ENCODE measurements around the gene TRIM69. TPM values are rescaled to one million over a fixed set of nuclear protein-coding genes. Genes with fewer than 3 reads are reported as not detected.
"Not testable (repeated sequence)": the region's sequence is repeated elsewhere in the genome, so short reads cannot be mapped to it uniquely, and the experiment has no call there.

TRIM69 gene
- total RNA-seq, 1 experiment from 2014 or later: 16.4 TPM

DNA sequence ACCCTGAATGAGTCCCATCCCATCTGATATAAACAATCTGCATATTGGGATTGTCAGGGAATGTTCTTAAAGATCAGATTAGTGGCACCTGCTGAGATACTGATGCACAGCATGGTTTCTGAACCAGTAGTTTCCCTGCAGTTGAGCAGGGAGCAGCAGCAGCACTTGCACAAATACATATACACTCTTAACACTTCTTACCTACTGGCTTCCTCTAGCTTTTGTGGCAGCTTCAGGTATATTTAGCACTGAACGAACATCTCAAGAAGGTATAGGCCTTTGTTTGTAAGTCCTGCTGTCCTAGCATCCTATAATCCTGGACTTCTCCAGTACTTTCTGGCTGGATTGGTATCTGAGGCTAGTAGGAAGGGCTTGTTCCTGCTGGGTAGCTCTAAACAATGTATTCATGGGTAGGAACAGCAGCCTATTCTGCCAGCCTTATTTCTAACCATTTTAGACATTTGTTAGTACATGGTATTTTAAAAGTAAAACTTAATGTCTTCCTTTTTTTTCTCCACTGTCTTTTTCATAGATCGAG, 20.5 kb upstream of the TRIM69 start:
- DNase-seq (ENCODE audit: low spot score): no peak

DNA sequence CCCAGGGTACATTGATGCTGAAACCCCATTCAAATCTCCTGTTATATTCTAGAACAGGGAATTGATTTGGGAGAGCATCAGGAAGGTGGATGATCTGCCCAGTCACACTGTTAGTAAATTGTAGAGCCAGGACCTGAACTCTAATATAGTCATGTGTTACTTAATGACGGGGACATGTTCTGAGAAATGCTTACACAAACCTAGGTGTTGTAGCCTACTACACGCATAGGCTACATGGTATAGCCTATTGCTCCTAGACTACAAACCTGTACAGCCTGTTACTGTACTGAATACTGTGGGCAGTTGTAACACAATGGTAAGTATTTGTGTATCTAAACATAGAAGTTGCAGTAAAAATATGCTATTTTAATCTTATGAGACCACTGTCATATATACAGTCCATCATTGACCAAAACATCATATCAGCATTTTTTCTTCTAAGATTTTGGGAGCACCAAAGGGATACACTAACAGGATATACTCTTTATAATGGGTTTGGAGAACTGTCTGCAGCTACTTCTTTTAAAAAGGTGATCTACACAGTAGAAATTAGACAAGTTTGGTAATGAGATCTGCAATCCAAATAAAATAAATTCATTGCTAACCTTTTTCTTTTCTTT, 19.2 kb upstream of the TRIM69 start:
- DNase-seq (ENCODE audit: low spot score): no peak

- DNase-seq (ENCODE audit: low spot score): no peak
Measured at GRCh38 chr15:44718180-44718926, 18.0 kb upstream of the TRIM69 start.

DNA sequence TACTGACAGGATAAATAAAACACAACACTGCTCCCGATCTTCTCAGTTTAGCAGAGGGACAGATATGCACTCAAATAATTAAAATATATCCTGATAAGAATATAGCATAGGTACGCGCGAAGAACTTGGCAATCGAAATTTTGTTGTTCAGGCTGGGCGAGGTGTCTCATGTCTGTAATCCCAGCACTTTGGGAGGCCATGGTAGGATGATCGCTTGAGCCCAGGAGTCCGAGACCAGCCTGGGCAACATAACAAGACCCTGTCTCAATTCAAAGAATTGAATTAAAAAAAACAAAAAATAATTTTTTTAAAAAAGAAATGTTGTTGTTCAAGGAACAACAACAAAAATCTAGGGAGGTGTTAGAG, 17.4 kb upstream of the TRIM69 start:
- DNase-seq (ENCODE audit: low spot score): no peak

- no peak for DNase-seq (ENCODE audit: low spot score)
Measured at GRCh38 chr15:44719293-44719999, 16.9 kb upstream of the TRIM69 start.

GRCh38 chr15:44720000-44720435, 16.3 kb upstream of the TRIM69 start:
- not testable (repeated sequence) for DNase-seq (ENCODE audit: low spot score)

GRCh38 chr15:44720460-44721176, 15.7 kb upstream of the TRIM69 start:
- no peak for DNase-seq (ENCODE audit: low spot score)

- no peak for DNase-seq (ENCODE audit: low spot score)
Measured at GRCh38 chr15:44722011-44722410, 14.3 kb upstream of the TRIM69 start.

GRCh38 chr15:44726136-44726535, 10.2 kb upstream of the TRIM69 start:
- no peak for DNase-seq (ENCODE audit: low spot score)

DNA sequence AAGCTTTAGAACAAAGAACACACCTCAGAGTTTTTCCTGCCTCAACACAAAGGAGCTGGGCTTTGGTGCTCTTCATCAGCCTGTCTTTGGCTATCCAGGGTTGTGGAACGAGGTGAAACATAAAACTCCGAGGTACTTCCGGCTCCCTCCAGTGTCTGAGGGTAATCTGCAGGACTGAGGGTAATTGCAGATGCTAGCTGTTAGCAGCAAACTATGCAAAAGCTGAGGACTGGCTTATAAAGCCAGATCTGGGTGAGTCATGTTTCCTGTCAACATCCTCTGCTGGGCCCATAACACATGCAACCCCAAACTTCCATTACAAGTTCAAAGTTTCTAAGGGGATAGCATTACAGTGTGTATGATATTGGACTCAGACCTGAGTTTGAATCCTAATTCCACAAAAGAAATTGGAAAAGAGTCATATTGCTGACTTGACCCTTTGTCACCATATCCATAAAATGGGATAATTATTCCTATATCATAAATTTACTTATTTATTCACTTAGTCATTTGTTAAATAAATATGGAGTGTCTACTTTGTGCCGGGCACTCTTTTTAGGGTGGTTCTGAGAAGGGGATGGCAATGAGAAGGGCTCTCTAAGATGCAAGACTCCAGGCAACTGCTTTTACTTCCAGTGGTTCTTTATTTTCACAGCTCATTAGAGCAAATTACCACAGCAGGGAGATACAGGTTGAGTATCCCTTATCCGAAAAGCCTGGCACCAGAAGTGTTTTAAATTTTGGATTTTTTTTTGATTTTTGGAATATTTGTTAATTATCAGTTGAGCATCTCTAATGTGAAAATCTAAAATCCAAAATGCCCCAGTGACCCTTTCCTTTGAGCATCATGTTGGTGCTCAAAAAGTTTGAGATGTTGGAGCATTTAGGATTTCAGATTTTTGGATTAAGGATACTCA, 9.5 kb upstream of the TRIM69 start:
- DNase-seq (ENCODE audit: low spot score): peak; percentile 96

DNA sequence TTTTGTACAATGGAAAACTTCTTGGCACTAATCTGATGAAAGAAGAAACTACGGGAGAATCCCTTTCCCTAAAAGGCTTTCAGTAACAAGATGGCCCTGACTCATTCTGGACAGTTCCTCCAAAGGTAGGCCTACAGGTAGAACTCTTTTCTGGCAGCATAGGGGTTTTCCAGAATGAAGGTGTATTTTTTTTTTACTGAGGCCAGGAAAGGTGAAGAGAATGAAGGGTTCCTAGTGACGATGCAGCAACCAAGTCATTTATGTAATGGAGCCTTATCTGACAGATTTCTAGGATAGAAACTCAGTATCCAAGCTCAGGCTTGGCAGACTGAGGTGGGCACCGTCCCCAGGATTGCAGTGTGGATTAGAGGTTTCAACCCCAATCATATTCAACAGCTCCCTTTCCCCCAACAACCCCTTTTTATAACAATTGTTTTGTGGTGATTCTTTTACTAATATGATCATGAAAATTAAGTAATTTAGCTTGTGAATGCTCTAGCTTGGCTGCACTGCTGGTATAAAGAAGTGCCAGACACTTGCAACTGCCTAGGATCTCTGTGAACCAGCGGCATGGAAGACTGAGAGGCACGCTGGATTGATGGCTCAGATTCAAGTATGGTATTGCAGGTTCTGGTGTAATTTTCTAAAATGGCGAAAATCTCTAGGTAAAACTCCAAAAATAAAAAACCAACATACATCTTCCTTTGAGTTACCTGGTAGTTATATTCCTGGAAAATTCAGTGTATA, 8.7 kb upstream of the TRIM69 start:
- no peak for DNase-seq (ENCODE audit: low spot score)

- not testable (repeated sequence) for DNase-seq (ENCODE audit: low spot score)
Measured at GRCh38 chr15:44728232-44728575, 8.1 kb upstream of the TRIM69 start.

DNA sequence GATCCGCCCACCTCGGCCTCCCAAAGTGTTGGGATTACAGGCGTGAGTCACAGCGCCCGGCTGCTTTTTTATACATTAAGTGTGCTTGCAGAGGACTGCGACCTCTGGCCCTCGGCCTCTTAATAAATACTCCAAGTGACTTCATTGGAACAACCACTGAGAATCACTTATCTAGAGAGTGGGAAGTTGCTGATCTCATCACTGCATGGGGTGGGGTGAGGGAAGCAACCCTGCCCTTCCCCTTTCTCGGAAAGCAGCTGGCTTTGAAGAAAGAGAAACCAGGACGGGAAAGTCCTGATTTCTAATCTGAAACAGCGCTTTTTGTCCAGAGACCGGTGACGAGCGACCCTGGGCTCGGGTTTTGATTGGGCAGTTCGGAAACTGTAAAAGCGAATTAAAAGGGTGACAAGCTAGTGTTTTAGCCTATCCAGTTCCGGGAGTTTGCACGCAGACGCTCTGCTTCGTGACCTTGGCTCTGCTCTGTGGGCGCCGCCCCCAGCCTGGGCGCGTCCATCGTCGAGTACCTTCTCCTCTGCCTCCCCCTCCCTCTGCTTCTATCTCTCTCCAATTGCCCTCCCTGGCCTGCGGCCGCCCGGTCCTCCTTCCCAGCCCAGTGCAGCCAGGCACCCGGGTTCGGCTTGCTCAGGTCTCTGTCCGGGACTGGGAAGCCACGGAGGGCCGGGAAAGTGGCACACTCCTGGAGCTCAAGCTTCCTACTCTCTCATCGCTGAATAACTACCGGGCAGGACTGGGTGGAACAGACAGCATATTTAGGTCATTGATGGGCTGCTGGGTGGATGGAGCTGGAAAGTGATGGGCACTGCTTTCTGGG, 7.5 kb upstream of the TRIM69 start:
- DNase-seq (ENCODE audit: low spot score): peak; percentile 98

DNA sequence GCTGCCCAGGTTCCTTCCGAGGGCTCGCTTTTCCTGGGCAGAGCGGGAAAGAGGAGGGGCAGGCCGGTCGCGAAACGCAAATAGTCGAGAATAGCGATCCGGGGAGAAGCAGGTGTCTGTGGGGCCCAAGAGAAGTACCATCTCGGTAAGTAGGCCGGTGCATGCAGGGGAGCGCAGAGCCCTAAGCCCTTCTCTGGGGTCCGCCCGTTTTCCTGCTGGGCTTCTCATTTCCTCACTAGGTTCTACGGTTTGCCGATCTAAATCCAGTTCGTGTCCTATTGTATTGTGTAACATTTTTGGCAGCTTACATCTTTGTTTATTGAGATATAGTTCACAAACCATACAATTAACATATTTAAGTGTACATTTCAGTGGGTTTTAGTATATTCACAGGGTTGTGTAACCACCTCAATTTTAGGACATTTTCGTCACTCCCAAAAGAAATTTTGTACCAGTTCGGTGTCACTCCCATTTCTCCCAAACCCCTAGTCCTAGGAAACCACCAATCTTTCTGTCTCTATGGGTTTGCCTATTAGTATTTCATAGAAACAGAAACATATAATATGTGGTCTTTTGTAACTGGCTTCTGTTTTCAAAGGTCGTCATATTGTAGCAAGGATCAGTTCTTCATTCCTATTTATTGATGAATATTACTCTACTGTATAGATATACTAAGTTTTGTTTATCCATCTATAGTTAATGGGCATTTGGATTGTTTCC, 6.8 kb upstream of the TRIM69 start:
- DNase-seq (ENCODE audit: low spot score): no peak

DNA sequence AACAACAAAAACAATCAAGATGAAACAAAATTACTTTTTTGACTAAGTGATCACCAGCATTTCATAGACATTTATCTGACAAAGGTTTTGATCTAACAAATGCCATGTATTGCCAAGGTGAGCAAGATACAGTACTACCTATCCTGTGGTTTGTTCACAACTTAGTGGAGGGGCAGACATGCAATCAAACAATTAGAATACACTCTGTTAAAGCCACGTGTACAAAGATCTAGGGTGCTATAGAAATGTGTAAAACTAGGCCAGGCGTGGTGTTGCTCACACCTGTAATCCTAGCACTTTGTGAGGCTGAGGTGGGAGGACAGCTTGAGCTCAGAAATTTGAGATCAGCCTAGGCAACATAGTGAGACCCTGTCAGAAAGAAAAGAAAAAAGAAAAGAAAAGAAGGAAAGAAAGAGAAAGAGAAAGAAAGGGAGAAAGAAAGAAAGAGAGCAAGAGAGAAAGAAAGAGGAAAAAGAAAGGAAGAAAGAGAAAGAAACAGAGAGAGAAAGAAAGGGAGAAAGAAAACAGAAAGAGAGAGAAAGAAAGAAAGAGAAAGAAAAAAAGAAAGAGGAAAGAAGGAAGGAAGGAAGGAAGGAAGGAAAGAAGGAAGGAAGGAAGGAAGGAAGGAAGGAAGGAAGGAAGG, 1.4 kb upstream of the TRIM69 start:
- no peak for DNase-seq (ENCODE audit: low spot score)

GRCh38 chr15:44735482-44736180, 697 bp upstream of the TRIM69 start:
- no peak for DNase-seq (ENCODE audit: low spot score)

DNA sequence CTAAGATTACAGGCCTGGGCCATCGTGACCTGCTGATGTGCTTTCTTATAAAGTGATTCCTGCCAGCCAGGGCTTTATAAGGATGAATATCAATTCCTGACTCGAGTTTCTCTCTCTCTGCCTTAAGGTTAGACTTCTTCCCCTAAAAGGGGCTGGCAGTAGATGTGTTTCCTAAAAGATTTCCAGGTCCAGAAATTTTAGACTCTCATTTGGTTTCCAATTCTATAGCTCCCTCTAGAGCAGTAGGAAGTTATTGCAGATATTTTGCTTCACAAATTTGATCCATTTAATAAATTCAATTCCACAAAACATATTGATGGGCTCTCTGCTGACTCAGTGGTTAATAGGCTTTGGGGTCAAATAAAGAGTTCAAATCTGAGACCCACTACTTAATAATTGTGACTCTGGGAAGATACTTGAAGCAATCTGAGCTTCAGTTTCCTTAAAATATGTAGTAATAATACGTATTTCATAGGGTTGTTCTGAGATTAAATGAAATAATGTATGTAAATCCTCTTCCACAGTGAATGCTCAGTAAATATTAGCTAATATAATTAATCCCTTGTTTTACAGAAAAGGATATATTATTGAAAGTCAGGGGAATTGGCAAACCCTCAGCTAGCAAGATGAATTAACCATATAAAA, 2.1 kb downstream of the TRIM69 start:
- no peak for DNase-seq (ENCODE audit: low spot score)
